Right atrium auricular region (tissue), 2 donors: ENCODE results near the gene IL1RL2. TPM values are rescaled to one million over a fixed set of nuclear protein-coding genes. Genes with fewer than 3 reads are reported as not detected.

Source experiments
- DNase-seq: peaks from one replicate; pipeline ENCODE4 v3.0.0-alpha.2; 2019; ENCODE audit warnings: low spot score
- H3K27ac ChIP-seq, 2 donors: fragments of 200-600 bp; sonication (generic); 1 replicate in 1 of 2; 2 replicates in 1 of 2; pipeline ENCODE4 v1.5.1; 2016 to 2019
- H3K27me3 ChIP-seq, 2 donors: fragments of 200-600 bp; sonication (generic); one replicate each; pipeline versions ENCODE4 v1.5.1 to v1.6.0; 2017 to 2019
- H3K36me3 ChIP-seq: fragments of 200-600 bp; sonication (generic); one replicate; pipeline ENCODE4 v1.5.1; 2016
- H3K4me1 ChIP-seq, 2 donors: fragments of 200-600 bp; sonication (generic); one replicate each; pipeline versions ENCODE4 v1.5.1 to v1.6.0; 2017 to 2019
- H3K4me3 ChIP-seq, 2 donors: fragments of 200-600 bp; sonication (generic); 1 replicate in 1 of 2; 2 replicates in 1 of 2; pipeline ENCODE4 v1.5.1; 2017 to 2019; ENCODE audit warnings: mild to moderate bottlenecking in 1 of 2, moderate library complexity in 1 of 2
- H3K9me3 ChIP-seq, 2 donors: fragments of 200-600 bp; sonication (generic); one replicate each; pipeline ENCODE4 v1.5.1; 2019
- total RNA-seq, 2 donors: library from RNA; depleted of rRNA; stranded (reverse); fragments of >200 nt; gene quantifications; one replicate each; pipeline ENCODE4 v1.1.0, GENCODE V29; 2016
- TF ChIP-seq, protein P1 (sequence below), 2 donors: fragments of 200-600 bp; sonication (generic); IDR thresholded peaks; one replicate each; pipeline ENCODE4 v1.5.1; 2019; ENCODE audit warnings: antibody characterized with exemption in 2 of 2

IL1RL2 gene
- total RNA-seq, 2 donors from 2014 or later = 0.55 TPM; not detected in 1

DNA sequence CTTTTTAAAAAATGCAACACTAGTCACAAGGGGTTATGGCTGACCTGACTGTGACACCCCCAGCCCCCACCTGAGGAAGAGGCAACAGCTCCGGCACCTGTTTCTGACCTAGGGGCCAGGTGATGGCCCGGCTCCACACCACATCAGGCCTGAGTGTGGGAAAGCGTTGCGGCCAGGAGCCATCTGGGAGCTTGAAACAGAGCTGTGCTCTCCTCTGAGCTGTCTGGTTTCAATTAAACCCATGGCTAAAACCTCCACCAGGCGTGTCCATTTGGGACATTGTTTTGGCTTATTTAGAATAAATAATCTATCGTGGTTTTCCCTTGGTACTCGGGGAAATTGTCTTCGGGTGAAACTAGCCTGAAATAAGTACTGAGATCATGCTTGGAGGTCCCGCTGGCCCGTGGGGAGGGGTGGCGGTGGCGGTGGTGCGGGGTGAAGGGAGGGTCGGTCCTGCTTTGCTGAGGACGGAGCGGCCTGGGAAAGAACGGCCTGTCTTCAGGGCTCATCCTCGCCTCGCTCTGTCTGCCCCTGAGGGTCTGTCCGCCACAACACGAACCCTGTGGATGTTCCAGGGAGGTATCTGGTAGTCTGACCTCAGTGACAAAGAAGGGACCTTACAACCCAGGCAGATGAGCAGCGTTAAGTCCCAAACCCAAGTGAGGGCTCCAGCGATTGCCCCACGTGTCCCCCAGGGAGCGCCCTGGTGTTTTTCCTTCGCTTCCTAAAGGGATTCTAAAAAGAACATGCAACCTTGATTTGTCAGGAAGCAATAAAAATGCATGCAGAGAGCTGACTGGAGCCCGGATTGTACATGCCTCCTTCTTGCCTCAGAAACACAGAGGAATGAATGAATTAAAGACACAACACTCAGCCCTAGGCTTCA lies 58.7 kb downstream of the IL1RL2 start:
- no peaks in the 10 kb centered on the region for H3K9me3 ChIP-seq
- H3K4me3 ChIP-seq = peak overlapping the region in 1 of 2 donors; percentile 3
- H3K27ac ChIP-seq = peak overlapping the region; percentile 3 to 44
- peak; percentile 46 for DNase-seq
- H3K36me3 ChIP-seq = no peaks in the 10 kb centered on the region
- H3K27me3 ChIP-seq = no peaks in the 10 kb centered on the region
- H3K4me1 ChIP-seq = peaks cover 0 to 6% of the 10 kb centered on the region in 2 donors
- TF ChIP-seq, protein P1, sequence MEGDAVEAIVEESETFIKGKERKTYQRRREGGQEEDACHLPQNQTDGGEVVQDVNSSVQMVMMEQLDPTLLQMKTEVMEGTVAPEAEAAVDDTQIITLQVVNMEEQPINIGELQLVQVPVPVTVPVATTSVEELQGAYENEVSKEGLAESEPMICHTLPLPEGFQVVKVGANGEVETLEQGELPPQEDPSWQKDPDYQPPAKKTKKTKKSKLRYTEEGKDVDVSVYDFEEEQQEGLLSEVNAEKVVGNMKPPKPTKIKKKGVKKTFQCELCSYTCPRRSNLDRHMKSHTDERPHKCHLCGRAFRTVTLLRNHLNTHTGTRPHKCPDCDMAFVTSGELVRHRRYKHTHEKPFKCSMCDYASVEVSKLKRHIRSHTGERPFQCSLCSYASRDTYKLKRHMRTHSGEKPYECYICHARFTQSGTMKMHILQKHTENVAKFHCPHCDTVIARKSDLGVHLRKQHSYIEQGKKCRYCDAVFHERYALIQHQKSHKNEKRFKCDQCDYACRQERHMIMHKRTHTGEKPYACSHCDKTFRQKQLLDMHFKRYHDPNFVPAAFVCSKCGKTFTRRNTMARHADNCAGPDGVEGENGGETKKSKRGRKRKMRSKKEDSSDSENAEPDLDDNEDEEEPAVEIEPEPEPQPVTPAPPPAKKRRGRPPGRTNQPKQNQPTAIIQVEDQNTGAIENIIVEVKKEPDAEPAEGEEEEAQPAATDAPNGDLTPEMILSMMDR (IDR thresholded peaks at IDR 0.05) = no peak

DNA sequence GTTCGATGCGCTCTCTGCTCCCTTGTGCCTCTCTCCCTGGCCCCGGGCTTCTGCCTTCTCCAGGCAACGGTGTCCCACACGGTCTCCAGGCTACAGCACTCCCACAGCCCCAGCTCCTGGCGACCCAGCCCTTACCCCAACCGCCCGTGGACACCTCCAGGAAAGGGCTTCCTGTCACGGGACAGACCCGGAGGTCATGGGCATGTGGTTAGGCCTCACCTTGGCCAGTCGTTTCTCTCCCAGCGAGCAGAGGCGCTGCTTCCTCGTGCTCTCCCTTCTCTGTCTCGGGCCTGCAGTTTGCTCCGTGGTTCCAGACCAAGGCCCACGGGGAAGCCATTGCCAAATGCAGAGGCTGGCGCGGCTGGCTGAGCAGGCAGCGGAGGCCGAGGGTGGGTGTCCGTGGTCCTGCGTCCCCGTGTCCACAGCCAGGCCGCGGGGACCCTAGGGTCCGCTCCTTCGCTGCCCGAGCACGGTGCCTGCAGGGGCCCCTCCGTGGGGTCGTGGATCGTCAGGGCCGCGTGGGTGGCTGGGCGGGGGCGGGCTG lies 63.5 kb downstream of the IL1RL2 start:
- no peak for DNase-seq
- Histone ChIP-seq H3K4me1 (peaks cover 0 to 9% of the 10 kb centered on the region in 2 donors), H3K4me3 (no peak overlapping the region), H3K27me3 (no peaks in the 10 kb centered on the region), H3K9me3 (peaks cover 0 to 4% of the 10 kb centered on the region in 2 donors), H3K27ac (no peak overlapping the region), H3K36me3 (no peaks in the 10 kb centered on the region)
- TF ChIP-seq, protein P1 (IDR thresholded peaks at IDR 0.05) = no peak

DNA sequence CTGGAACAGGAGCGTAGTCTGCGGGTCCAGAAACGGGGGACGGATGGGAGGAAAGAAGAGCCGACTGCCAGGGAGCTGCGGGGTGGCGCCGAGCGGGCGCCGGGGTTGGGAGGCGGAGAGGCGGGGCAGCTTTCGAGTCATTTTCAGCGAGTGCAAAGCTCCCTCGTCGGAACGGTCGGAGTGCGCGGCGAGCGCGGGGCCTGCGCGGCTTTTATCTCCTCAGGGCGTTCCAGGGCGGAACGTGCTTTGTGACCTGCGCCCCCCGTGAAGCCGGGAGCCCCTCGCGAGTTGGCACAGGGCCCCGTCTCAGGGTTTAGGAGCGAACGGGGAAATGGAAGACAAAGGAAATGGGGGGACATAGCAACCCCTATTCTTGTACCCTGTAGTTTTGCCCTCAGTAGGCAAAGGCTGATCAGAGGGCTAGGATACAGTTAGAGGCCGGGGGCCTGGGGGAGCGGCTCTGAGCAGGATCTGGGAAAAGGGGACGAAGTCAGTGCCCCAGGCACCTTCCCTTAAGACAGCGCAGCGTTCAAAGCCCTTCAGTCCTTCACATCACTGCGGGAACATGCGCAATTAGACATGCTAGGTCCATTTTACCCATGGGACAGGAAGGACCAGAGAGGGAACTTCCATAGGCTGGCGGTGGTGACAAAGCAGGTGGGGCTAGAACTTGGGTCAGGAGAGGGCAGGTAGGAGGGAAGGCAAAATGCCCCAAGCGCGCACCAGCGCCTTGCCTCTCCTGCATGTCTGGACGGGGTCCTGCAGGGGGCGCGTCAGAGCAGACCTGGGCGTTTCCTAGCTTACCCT lies 64.4 kb downstream of the IL1RL2 start:
- TF ChIP-seq, protein P1 (IDR thresholded peaks at IDR 0.05) = peak; percentile 50 to 72
- Histone ChIP-seq H3K27me3 (no peaks in the 10 kb centered on the region), H3K27ac (peak overlapping the region in 1 of 2 donors; percentile 57), H3K4me1 (peaks cover 0 to 9% of the 10 kb centered on the region in 2 donors), H3K4me3 (peak overlapping the region; percentile 2 to 42), H3K36me3 (no peaks in the 10 kb centered on the region), H3K9me3 (peaks cover 0 to 4% of the 10 kb centered on the region in 2 donors)
- no peak for DNase-seq

DNA sequence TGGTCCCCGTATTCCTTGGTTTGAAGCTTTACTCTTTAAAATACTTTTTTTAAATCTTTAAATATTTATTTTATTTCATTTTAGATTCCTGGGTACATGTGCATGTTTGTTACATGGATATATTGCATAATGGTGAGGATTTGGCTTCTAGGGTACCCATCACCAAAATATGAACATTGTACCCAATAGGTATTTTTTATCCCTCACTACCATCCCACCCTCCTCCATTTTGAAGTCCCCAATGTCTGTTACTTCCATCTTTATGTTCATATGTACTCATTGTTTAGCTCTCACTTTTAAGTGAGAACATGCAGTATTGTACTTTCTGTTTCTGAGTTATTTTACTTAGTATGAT lies 65.0 kb downstream of the IL1RL2 start:
- H3K4me3 ChIP-seq = peak overlapping the region in 1 of 2 donors; percentile 42
- TF ChIP-seq, protein P1 (IDR thresholded peaks at IDR 0.05) = no peak
- no peak for DNase-seq
- H3K27ac ChIP-seq = no peak overlapping the region
- H3K9me3 ChIP-seq = peaks cover 0 to 4% of the 10 kb centered on the region in 2 donors
- H3K27me3 ChIP-seq = no peaks in the 10 kb centered on the region
- peaks cover 0 to 9% of the 10 kb centered on the region in 2 donors for H3K4me1 ChIP-seq
- no peaks in the 10 kb centered on the region for H3K36me3 ChIP-seq

DNA sequence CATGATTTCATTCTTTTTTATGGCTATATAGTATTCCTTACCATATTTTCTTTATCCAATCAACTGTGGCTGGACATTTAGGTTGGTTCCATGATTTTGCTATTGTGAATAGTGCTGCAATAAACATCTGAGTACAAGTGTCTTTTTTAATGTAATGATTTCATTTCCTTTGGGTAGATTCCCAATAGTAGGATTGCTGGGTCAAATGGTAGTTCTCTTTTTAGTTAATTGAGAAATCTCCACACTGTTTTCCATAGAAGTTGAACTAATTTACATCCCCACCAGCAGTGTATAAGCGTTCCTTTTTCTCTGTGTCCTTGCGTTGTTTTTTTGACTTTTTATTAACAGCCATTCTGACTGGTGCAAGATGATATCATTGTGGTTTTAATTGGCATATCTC lies 65.4 kb downstream of the IL1RL2 start:
- peaks cover 0 to 4% of the 10 kb centered on the region in 2 donors for H3K9me3 ChIP-seq
- no peak overlapping the region for H3K27ac ChIP-seq
- no peaks in the 10 kb centered on the region for H3K27me3 ChIP-seq
- TF ChIP-seq, protein P1 (IDR thresholded peaks at IDR 0.05) = no peak
- no peak overlapping the region for H3K4me3 ChIP-seq
- H3K4me1 ChIP-seq = peaks cover 0 to 9% of the 10 kb centered on the region in 2 donors
- H3K36me3 ChIP-seq = no peaks in the 10 kb centered on the region
- DNase-seq = no peak
